Measurements from ENCODE around the gene TTC39B. TPM values are rescaled to one million over a fixed set of nuclear protein-coding genes. Genes with fewer than 3 reads are reported as not detected.

Gene TTC39B
- total and polyA plus RNA-seq, 11 donors = 0.42 to 5.9 (median 1.2) TPM

DNA sequence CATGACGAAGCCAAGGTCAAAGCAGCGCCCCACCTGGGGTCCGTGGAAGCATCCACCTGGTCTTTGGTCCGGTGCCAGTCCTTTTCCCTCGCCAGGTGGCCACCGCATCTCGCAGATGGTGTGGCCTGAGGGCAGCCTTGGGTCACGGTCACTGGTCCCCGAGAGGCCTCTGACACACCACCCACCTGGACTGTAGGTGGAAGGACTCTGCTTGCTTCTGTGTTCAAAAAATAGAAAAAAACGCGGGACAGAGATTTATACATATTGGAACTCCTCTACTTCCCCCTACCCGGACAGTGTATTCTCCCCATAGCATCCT, 466 bp upstream of the TTC39B start:
- no peaks in the 10 kb centered on the region for H3K9me3 ChIP-seq
- ATAC-seq (no peak), DNase-seq (no peak)
- TF ChIP-seq POLR2A (IDR thresholded peaks at IDR 0.05) = no peak
- TF ChIP-seq, protein P1, sequence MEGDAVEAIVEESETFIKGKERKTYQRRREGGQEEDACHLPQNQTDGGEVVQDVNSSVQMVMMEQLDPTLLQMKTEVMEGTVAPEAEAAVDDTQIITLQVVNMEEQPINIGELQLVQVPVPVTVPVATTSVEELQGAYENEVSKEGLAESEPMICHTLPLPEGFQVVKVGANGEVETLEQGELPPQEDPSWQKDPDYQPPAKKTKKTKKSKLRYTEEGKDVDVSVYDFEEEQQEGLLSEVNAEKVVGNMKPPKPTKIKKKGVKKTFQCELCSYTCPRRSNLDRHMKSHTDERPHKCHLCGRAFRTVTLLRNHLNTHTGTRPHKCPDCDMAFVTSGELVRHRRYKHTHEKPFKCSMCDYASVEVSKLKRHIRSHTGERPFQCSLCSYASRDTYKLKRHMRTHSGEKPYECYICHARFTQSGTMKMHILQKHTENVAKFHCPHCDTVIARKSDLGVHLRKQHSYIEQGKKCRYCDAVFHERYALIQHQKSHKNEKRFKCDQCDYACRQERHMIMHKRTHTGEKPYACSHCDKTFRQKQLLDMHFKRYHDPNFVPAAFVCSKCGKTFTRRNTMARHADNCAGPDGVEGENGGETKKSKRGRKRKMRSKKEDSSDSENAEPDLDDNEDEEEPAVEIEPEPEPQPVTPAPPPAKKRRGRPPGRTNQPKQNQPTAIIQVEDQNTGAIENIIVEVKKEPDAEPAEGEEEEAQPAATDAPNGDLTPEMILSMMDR (IDR thresholded peaks at IDR 0.05) = no peak
- no peaks in the 10 kb centered on the region for H3K36me3 ChIP-seq
- H3K4me1 ChIP-seq = peaks cover 0 to 19% (median 11%) of the 10 kb centered on the region in 12 donors
- peaks cover 0 to 4% (median 0%) of the 10 kb centered on the region in 9 donors for H3K27me3 ChIP-seq
- 9 to 17% (median 12%) methylated on average over 6 to 12 of the region's 12 CpGs for WGBS, 4 donors
- intact Hi-C loops (cut with DNase I) = loop anchor here in 5 of 10 donors (1.0 to 10.0 kb wide), 4 partner anchors 93 to 115 kb away; partner anchors contain the start of gene SNAPC3 (in 3 of the 5)
- peak overlapping the region in 9 of 12 donors; percentile 28 to 88 (median 76) for H3K27ac ChIP-seq
- H3K4me3 ChIP-seq = peak overlapping the region; percentile 63 to 99 (median 86)

DNA sequence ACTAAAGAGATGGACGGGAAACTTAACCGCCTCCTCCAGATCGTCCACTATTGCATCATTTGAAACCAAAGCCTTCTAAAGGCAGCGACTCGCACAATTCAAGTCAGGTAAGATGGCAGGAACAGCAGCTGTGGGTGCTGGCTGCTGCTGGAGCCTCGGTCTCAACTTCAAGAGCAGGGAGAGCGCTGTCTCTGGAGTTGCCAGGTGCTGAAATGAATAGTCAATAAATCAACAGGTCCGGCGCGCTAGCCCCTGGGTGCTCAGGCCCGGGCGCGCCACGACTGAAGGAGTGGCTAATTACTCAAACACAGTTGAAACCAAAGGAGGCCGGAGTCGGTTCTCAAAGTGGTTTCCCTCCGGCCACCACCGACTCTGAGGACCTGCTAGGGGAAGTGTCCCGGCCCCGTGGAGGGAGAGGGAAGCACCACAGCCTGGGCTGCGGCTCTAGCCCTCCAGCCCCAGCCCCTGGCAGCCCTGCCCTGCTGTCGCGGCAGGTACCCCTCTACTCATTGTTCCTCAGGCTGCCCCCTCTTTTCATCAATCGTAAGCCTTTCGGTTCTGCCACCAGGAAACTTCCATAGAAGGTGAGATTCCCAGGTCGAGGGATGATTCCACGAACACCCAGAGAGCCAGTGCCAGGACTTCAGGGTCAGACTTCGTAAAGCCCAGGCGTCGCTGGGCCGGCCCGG, 804 bp downstream of the TTC39B start:
- Histone ChIP-seq H3K4me1 (peaks cover 0 to 19% (median 11%) of the 10 kb centered on the region in 12 donors), H3K27ac (peak overlapping the region in 11 of 12 donors; percentile 6 to 88 (median 77)), H3K36me3 (no peaks in the 10 kb centered on the region), H3K4me3 (peak overlapping the region; percentile 63 to 99 (median 86)), H3K27me3 (peaks cover 0 to 4% (median 0%) of the 10 kb centered on the region in 9 donors), H3K9me3 (no peaks in the 10 kb centered on the region)
- TF ChIP-seq POLR2A (IDR thresholded peaks at IDR 0.05) = no peak
- TF ChIP-seq, protein P1 (IDR thresholded peaks at IDR 0.05) = no peak
- ATAC-seq = peak; percentile 10 to 49 (median 36)
- 6 to 10% (median 7%) methylated on average over 26 to 32 of the region's 32 CpGs for WGBS, 4 donors
- intact Hi-C loops (cut with DNase I) = loop anchor here in 6 of 10 donors (1.0 to 10.0 kb wide), 4 partner anchors 10 to 116 kb away; partner anchors contain the start of gene SNAPC3 (in 2 of the 6)
- DNase-seq = peak; percentile 41 to 79 (median 43)

DNA sequence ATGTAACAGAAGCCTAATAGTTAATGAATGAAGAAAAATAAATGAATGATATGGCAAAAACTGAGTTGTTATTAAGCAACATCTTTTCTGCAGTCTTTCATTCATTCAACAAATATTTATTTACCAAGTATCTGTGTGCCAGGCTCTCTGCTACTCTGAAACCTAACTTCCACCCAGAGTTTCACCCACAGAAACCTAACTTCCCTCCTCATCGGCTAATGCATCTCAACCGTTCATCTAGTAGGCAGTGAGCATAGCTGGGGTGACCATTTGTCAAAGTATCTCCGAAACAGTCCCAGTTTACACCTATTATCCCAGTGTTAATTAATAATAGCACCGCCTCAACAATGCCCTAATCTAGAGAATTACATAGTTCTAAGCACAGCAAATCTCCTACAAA, 1.5 kb downstream of the TTC39B start:
- H3K4me3 ChIP-seq = peak overlapping the region in 8 of 12 donors; percentile 77 to 99 (median 89)
- 83 to 88% (median 87%) methylated on average over 4 of the region's 4 CpGs for WGBS, 4 donors
- no peaks in the 10 kb centered on the region for H3K36me3 ChIP-seq
- no peaks in the 10 kb centered on the region for H3K9me3 ChIP-seq
- intact Hi-C loops (cut with DNase I) = loop anchor here in 5 of 10 donors (5.0 to 10.0 kb wide), 3 partner anchors 91 to 117 kb away; partner anchors contain the start of gene SNAPC3 (in 2 of the 5)
- H3K4me1 ChIP-seq = peaks cover 0 to 21% (median 11%) of the 10 kb centered on the region in 12 donors
- no peak for ATAC-seq
- no peaks in the 10 kb centered on the region for H3K27me3 ChIP-seq
- no peak for DNase-seq
- peak overlapping the region in 6 of 12 donors; percentile 59 to 83 (median 78) for H3K27ac ChIP-seq
- TF ChIP-seq POLR2A (IDR thresholded peaks at IDR 0.05) = no peak
- TF ChIP-seq, protein P1 (IDR thresholded peaks at IDR 0.05) = no peak

DNA sequence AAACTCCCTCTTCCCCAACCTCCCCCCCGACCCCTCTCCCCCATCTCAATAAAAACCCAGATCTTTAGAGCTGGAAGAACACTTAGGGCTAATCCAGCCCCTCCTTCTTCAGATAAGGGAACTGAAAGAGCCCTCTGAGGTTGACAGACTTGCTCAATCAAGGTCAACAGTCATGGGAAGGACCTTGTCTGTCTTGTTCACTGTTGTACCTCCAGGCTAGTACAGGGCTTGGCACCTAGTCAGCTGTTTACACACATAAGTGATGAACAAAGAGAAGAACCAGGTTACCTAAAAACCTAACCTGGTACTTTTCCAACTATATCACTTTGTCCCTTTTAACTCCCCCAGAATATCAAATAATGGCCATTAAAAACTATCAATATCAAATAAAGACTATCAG, 2.4 kb downstream of the TTC39B start:
- no peak overlapping the region for H3K4me3 ChIP-seq
- intact Hi-C loops (cut with DNase I) = loop anchor here in 5 of 10 donors (5.0 to 10.0 kb wide), 3 partner anchors 90 to 118 kb away; partner anchors contain the start of gene SNAPC3 (in 2 of the 5)
- H3K4me1 ChIP-seq = peaks cover 0 to 30% (median 11%) of the 10 kb centered on the region in 12 donors
- 95 to 100% (median 96%) methylated on average over 1 of the region's 1 CpG for WGBS, 4 donors
- H3K27me3 ChIP-seq = no peaks in the 10 kb centered on the region
- no peak overlapping the region for H3K27ac ChIP-seq
- no peaks in the 10 kb centered on the region for H3K9me3 ChIP-seq
- DNase-seq = no peak
- TF ChIP-seq, protein P1 (IDR thresholded peaks at IDR 0.05) = no peak
- TF ChIP-seq POLR2A (IDR thresholded peaks at IDR 0.05) = no peak
- no peaks in the 10 kb centered on the region for H3K36me3 ChIP-seq
- no peak for ATAC-seq

Data from heart left ventricle (tissue), 16 donors.